Right lobe of liver (tissue), 6 donors: Measurements from ENCODE around the gene GPC6. TPM values are rescaled to one million over a fixed set of nuclear protein-coding genes. Genes with fewer than 3 reads are reported as not detected.
"Not testable (repeated sequence)": the region's sequence is repeated elsewhere in the genome, so short reads cannot be mapped to it uniquely, and the experiment has no call there.

Experiments
- ATAC-seq, 4 donors: fragments of 200-7000 bp; cut with Tn5 transposase; one replicate each; pipeline ENCODE4 v1.9.1; 2020; ENCODE audit warnings: mild to moderate bottlenecking in 4 of 4, moderate library complexity in 4 of 4
- DNase-seq, 3 donors: peaks; one replicate each; pipeline ENCODE4 v3.0.0-alpha.2; 2020
- H3K27ac ChIP-seq, 3 donors: fragments of 200-600 bp; one replicate each; pipeline ENCODE4 v1.8.0; 2022
- H3K27me3 ChIP-seq, 2 donors: fragments of 200-600 bp; one replicate each; pipeline ENCODE4 v1.8.0; 2022
- H3K36me3 ChIP-seq, 4 donors: fragments of 200-600 bp; sonication (generic) in 1 of 4; one replicate each; pipeline versions ENCODE4 v1.5.1 to v1.8.0; 2017 to 2022; ENCODE audit warnings: control low read depth in 1 of 4
- H3K4me1 ChIP-seq, 4 donors: fragments of 200-600 bp; sonication (generic) in 1 of 4; one replicate each; pipeline versions ENCODE4 v1.5.1 to v1.8.0; 2017 to 2022; ENCODE audit warnings: control low read depth in 1 of 4
- H3K4me3 ChIP-seq, 3 donors: fragments of 200-600 bp; one replicate each; pipeline ENCODE4 v1.8.0; 2022
- H3K9me3 ChIP-seq, 4 donors: fragments of 200-600 bp; sonication (generic) in 1 of 4; one replicate each; pipeline versions ENCODE4 v1.5.1 to v1.8.0; 2017 to 2022; ENCODE audit warnings: control low read depth in 1 of 4
- POLR2A ChIP-seq: fragments of 450-650 bp; IDR thresholded peaks from one replicate; pipeline ENCODE4 v1.6.1; 2017; ENCODE audit warnings: antibody characterized with exemption, mild to moderate bottlenecking
- WGBS: methylation state at CpG from one replicate; pipeline ENCODE4 v1.1.6; 2018; ENCODE audit warnings: low coverage, low lambda C conversion rate; ENCODE audit not compliant: insufficient coverage; ENCODE audit errors: missing lambda C conversion rate; 5-methylcytosine and 5-hydroxymethylcytosine counted together
- intact Hi-C, 2 donors: fragments of 100-400 bp; cut with DNase I; formaldehyde crosslinking; loops; one replicate each; pipeline versions ENCODE4 v1.11.2 to v1.14.1; 2022
- total RNA-seq, 6 experiments: library from RNA; depleted of rRNA in 2 of 6; stranded (reverse); fragments of >200 nt in 2 of 6; fragmentation: NEBNext Ultra II Directional in 3 of 6; extraction: Animal tissue kit (Norgen Biotek cat#: 25700) in 3 of 6; gene quantifications; one replicate each; pipeline versions ENCODE4 v1.1.0 to v1.2.4, GENCODE V29; 2016 to 2023
- TF ChIP-seq, protein P1 (sequence below), 4 donors: fragments of 200-600 bp in 3 of 4; fragments of 450-650 bp in 1 of 4; IDR thresholded peaks; one replicate each; pipeline versions ENCODE4 v1.5.1 to v1.8.0; 2016 to 2022; ENCODE audit warnings: antibody characterized with exemption in 4 of 4, mild to moderate bottlenecking in 2 of 4
- donor health status: DM: no; HTN: yes; CAD: no.
- donor health status: DM: no; HTN: no; CAD: no.
- donor health status: DM: no; HTN: no; CAD: no.
- donor health status: DM: no; HTN: yes; CAD: no.
- donor health status: DM: no; HTN: yes; CAD: no.

Gene GPC6
- total RNA-seq, 6 experiments from 2014 or later, result 18.6 to 30.1 (median 20.2) TPM

DNA sequence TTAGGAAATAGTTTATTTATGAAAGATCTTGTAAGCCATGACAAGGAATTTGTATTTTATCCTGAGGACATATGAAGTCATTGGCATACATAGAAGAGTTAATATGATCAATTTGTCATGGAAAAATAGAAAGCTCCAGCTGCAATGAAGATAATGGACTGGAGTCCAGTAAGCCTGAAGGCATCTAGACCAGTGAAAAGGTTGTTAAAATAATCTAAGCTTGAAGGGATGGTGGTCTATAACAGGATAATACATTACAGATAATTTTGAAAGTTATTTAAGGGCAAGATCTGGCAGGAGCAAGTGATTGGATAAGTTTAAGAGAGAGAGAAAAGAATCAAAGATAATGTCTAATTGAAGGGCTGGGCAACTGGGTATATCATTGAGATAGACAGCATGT, 224.2 kb downstream of the GPC6 start:
- no peak for TF ChIP-seq POLR2A
- TF ChIP-seq, protein P1, sequence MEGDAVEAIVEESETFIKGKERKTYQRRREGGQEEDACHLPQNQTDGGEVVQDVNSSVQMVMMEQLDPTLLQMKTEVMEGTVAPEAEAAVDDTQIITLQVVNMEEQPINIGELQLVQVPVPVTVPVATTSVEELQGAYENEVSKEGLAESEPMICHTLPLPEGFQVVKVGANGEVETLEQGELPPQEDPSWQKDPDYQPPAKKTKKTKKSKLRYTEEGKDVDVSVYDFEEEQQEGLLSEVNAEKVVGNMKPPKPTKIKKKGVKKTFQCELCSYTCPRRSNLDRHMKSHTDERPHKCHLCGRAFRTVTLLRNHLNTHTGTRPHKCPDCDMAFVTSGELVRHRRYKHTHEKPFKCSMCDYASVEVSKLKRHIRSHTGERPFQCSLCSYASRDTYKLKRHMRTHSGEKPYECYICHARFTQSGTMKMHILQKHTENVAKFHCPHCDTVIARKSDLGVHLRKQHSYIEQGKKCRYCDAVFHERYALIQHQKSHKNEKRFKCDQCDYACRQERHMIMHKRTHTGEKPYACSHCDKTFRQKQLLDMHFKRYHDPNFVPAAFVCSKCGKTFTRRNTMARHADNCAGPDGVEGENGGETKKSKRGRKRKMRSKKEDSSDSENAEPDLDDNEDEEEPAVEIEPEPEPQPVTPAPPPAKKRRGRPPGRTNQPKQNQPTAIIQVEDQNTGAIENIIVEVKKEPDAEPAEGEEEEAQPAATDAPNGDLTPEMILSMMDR (IDR thresholded peaks at IDR 0.05), result no peak
- H3K4me3 ChIP-seq, result no peak overlapping the region
- H3K27me3 ChIP-seq, result no peaks in the 10 kb centered on the region
- DNase-seq, result no peak
- no peaks in the 10 kb centered on the region for H3K4me1 ChIP-seq
- no peaks in the 10 kb centered on the region for H3K36me3 ChIP-seq
- intact Hi-C loops, result no loop called here
- ATAC-seq, result no peak
- no peaks in the 10 kb centered on the region for H3K9me3 ChIP-seq
- no peak overlapping the region for H3K27ac ChIP-seq

DNA sequence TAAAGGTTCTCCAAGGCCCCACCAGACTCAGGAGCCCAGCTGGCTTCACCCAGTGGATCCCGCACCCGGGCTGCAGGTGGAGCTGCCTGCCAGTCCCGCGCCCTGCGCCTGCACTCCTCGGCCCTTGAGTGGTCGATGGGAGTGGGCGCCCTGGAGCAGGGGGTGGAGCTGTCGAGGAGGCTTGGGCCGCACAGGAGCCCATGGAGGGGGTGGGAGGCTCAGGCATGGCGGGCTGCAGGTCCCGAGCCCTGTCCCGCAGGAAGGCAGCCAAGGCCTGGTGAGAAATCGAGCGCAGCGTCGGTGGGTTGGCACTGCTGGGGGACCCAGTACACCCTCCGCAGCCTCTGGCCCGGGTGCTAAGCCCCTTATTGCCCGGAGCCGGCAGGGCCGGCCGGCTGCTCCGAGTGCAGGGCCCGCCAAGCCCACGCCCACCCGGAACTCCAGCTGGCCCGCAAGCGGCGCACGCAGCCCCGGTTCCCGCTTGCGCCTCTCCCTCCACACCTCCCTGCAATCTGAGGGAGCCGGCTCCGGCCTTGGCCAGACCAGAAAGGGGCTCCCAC, 228.1 kb downstream of the GPC6 start:
- H3K4me3 ChIP-seq, H3K36me3 ChIP-seq, H3K9me3 ChIP-seq, ATAC-seq, DNase-seq, H3K27me3 ChIP-seq, H3K4me1 ChIP-seq, H3K27ac ChIP-seq, intact Hi-C loops: not testable (repeated sequence)
- WGBS, result 0% methylated on average over 1 of the region's 36 CpGs

DNA sequence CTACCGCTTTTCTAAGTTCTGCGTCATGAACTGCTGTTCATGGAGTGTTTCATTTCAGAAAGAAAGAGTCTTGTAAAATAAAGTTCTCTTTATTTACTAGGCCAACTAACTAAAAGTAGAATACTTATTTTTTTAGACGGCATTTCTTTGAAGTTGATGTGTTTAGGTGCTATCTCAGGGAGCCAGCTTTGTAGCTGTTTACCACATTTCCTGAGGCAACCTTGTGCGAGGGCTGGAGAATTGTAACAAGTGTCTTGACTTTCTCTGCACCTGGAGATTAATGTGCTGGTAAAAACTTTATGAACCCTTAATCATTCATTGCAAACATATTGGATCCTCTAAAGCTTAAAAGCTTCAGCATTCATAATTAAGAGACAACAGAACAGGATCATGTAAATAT, 229.3 kb downstream of the GPC6 start:
- Histone ChIP-seq H3K36me3 (no peaks in the 10 kb centered on the region), H3K27me3 (no peaks in the 10 kb centered on the region), H3K4me3 (no peak overlapping the region), H3K27ac (no peak overlapping the region), H3K4me1 (no peaks in the 10 kb centered on the region), H3K9me3 (no peaks in the 10 kb centered on the region)
- intact Hi-C loops, result no loop called here
- 78% methylated on average over 4 of the region's 4 CpGs for WGBS
- ATAC-seq, result no peak
- no peak for DNase-seq
- no peak for TF ChIP-seq POLR2A
- TF ChIP-seq, protein P1 (IDR thresholded peaks at IDR 0.05), result no peak

DNA sequence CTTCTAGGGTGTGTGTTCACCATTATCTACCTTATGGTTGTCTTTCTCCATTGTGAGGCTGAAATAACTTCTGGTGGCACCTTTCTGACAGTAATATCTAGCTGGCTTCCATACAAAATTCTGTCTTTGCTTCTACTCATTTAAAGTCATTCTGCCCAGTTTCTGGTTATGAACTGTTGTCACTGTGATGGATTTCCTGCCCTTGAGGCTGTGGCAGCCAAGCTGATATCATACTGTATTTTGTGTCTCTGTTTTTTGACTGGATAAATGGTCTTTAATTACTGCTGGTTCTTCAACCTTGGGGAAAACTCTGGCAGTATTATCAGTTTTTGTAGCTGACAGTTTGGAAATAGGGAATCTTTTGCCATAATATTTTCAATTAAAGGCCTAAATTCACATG, 233.4 kb downstream of the GPC6 start:
- intact Hi-C loops, result no loop called here
- ATAC-seq (no peak), DNase-seq (no peak)
- Histone ChIP-seq H3K4me1 (no peaks in the 10 kb centered on the region), H3K9me3 (no peaks in the 10 kb centered on the region), H3K4me3 (no peak overlapping the region), H3K36me3 (no peaks in the 10 kb centered on the region), H3K27me3 (no peaks in the 10 kb centered on the region), H3K27ac (no peak overlapping the region)
- no peak for TF ChIP-seq POLR2A
- TF ChIP-seq, protein P1 (IDR thresholded peaks at IDR 0.05), result no peak

DNA sequence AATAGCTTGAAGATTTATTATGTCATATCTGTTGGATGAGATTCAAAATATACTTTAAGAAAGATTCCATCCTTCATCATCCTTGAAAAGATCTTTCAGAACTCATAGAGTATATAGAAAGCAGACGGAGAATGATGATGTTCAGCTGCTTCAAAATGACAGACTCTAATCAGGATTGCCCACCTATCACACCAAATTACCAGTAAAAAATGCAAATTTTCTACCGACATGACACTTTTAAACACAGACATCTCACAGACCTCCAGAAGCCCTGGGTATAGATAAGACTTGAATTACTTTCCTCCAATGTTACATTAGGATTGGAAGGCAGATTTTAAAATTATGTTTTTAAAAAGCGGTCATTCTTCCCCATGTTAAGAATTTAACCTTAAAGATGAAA, 235.5 kb downstream of the GPC6 start:
- DNase-seq (no peak), ATAC-seq (no peak)
- H3K36me3 ChIP-seq, result no peaks in the 10 kb centered on the region
- TF ChIP-seq, protein P1 (IDR thresholded peaks at IDR 0.05), result no peak
- TF ChIP-seq POLR2A, result no peak
- 85% methylated on average over 3 of the region's 3 CpGs for WGBS
- H3K27me3 ChIP-seq, result no peaks in the 10 kb centered on the region
- H3K4me1 ChIP-seq, result no peaks in the 10 kb centered on the region
- no peak overlapping the region for H3K27ac ChIP-seq
- no peak overlapping the region for H3K4me3 ChIP-seq
- no peaks in the 10 kb centered on the region for H3K9me3 ChIP-seq
- intact Hi-C loops, result no loop called here
